Testis (tissue), 2 donors: Measurements from ENCODE around the gene SLIT3.

ENCODE experiments used
- CTCF ChIP-seq, 3 experiments: fragments of 450-650 bp in 2 of 3; fragments of 200-600 bp in 1 of 3; sonication (generic) in 1 of 3; IDR thresholded peaks; one replicate each; pipeline ENCODE4 v1.5.1; 2016 to 2019; ENCODE audit warnings: antibody characterized with exemption in 3 of 3, mild to moderate bottlenecking in 2 of 3, moderate library complexity in 1 of 3
- POLR2A ChIP-seq: fragments of 450-650 bp; IDR thresholded peaks from one replicate; pipeline ENCODE4 v1.6.1; 2017; ENCODE audit warnings: antibody characterized with exemption, mild to moderate bottlenecking, moderate library complexity

GRCh38 chr5:168978500-168978899 lies 322.4 kb downstream of the SLIT3 start:
- TF ChIP-seq POLR2A (no peak), CTCF (IDR thresholded peaks at IDR 0.05) (no peak)
